GM12875 (cell line): Measurements from ENCODE around the gene OR52B6.
"Not testable (repeated sequence)": the region's sequence is repeated elsewhere in the genome, so short reads cannot be mapped to it uniquely, and the experiment has no call there.

ENCODE experiments used
- H3K4me3 ChIP-seq: one replicate; pipeline ENCODE4 v1.5.1; 2011; ENCODE audit warnings: low read depth, low read length, control low read depth
- CTCF ChIP-seq: IDR thresholded peaks from 2 replicates; pipeline ENCODE4 v1.5.1; 2011; ENCODE audit warnings: low read depth, mild to moderate bottlenecking, control low read depth, inconsistent platforms, low read length, moderate library complexity, borderline replicate concordance; ENCODE audit not compliant: insufficient read depth

Gene OR52B6

DNA sequence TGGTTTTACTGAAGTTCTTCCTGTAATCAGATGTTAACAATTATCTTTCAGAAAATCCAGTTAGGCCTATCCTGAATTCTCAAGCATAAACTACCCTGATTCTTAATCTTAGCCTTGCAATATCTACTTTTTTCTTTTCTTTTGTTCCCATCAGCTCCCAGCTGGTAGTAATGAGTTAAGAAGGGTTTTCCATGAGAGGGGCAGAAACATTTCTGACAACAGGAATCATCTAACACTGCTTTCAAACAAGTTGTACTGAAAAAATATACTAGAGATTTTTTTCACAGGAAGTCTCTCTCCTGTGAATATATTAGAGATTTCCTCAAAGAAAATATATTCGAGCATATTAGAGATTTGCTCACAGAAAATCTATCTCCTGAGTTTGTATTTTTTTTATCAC, 12.5 kb downstream of the OR52B6 start:
- no peak overlapping the region for H3K4me3 ChIP-seq
- TF ChIP-seq CTCF = no peak

- no peak for TF ChIP-seq CTCF
- H3K4me3 ChIP-seq = peak within 1 kb of the TSS; percentile 56
Measured at GRCh38 chr11:5596607-5597201, 16.0 kb downstream of the OR52B6 start, which contains the start of gene TRIM6. TSS of gene TRIM6 (plus strand) at chr11:5596637. CDS start at chr11:5596898, 261 bp downstream.

GRCh38 chr11:5597953-5598352, 17.3 kb downstream of the OR52B6 start:
- H3K4me3 ChIP-seq = no peak overlapping the region
- no peak for TF ChIP-seq CTCF

DNA sequence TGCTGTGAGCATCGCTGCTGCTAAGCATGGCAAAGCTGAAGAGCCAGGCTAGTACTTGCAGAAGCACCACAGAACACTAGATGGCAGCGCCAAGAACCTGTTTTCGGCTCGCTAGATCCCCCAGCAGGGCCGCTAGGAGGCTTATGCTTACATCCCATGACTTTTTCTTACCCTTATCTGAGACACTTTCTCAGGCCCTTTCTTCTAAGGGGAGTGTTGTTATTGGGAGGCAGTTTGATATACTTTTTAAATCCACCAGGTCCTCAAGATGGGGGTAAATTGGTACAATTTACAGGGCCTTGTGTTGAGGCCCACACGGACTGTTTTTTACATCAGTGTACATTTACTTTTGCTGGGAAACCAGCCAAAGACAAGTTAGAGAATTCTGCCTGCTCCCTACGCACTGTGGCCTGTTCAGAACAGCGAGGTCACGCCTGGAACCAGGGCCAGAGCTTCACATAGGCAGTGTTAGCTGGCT, 19.7 kb downstream of the OR52B6 start:
- TF ChIP-seq CTCF = peak; percentile 88
- no peak overlapping the region for H3K4me3 ChIP-seq

GRCh38 chr11:5602791-5603190, 22.1 kb downstream of the OR52B6 start:
- H3K4me3 ChIP-seq = not testable (repeated sequence)

- no peak for TF ChIP-seq CTCF
Measured at GRCh38 chr11:5603326-5603725, 22.6 kb downstream of the OR52B6 start.

GRCh38 chr11:5604896-5605295, 24.2 kb downstream of the OR52B6 start:
- no peak for TF ChIP-seq CTCF
- H3K4me3 ChIP-seq = no peak overlapping the region

More at GRCh38 chr11:5603326-5603725, 22.6 kb downstream of the OR52B6 start:
- H3K4me3 ChIP-seq = no peak overlapping the region
